MM.1S (cell line): Measurements from ENCODE around the gene SLC18A3.

Experiments used
- DNase-seq: peaks from one replicate; pipeline ENCODE4 v3.0.0-alpha.2; 2015
- H2AFZ ChIP-seq: fragments of 300-600 bp; sonication (generic); 2 replicates; pipeline ENCODE4 v1.6.0; 2016; ENCODE audit warnings: antibody characterized with exemption, low read length
- H3F3A ChIP-seq: fragments of 300-600 bp; sonication (generic); 2 replicates; pipeline ENCODE4 v1.6.1; 2016; ENCODE audit warnings: mild to moderate bottlenecking, antibody characterized with exemption, low read length, moderate library complexity, mixed read lengths; ENCODE audit not compliant: insufficient read depth
- H3K27ac ChIP-seq: fragments of 300-600 bp; sonication (generic); 2 replicates; pipeline ENCODE4 v1.5.1; 2016; ENCODE audit warnings: mild to moderate bottlenecking, low read length
- H3K27me3 ChIP-seq: fragments of 300-600 bp; sonication (generic); replicated peaks from 2 replicates; pipeline ENCODE4 v1.6.0; 2016; ENCODE audit warnings: low read length; ENCODE audit not compliant: insufficient read depth
- H3K36me3 ChIP-seq: fragments of 300-600 bp; sonication (generic); replicated peaks from 2 replicates; pipeline ENCODE4 v1.6.1; 2016; ENCODE audit warnings: mild to moderate bottlenecking, low read length, mixed read lengths; ENCODE audit not compliant: insufficient read depth
- H3K4me1 ChIP-seq: fragments of 300-600 bp; sonication (generic); 2 replicates; pipeline ENCODE4 v1.6.1; 2016; ENCODE audit warnings: low read length, mixed read lengths
- H3K4me2 ChIP-seq: fragments of 300-600 bp; sonication (generic); 2 replicates; pipeline ENCODE4 v1.6.0; 2016; ENCODE audit warnings: low read depth, low read length
- H3K4me3 ChIP-seq: fragments of 300-600 bp; sonication (generic); 2 replicates; pipeline ENCODE4 v1.5.1; 2016; ENCODE audit warnings: low read length, mixed read lengths
- H3K79me2 ChIP-seq: fragments of 300-600 bp; sonication (generic); 2 replicates; pipeline ENCODE4 v1.6.1; 2016; ENCODE audit warnings: mixed run types, low read length, mixed read lengths
- H3K9ac ChIP-seq: fragments of 300-600 bp; sonication (generic); 2 replicates; pipeline ENCODE4 v1.6.1; 2016; ENCODE audit warnings: low read length, mixed read lengths
- H3K9me2 ChIP-seq: fragments of 300-600 bp; sonication (generic); replicated peaks from 2 replicates; pipeline ENCODE4 v1.6.1; 2016; ENCODE audit warnings: mild to moderate bottlenecking, low read length, mixed read lengths; ENCODE audit not compliant: insufficient read depth
- H3K9me3 ChIP-seq: fragments of 300-600 bp; sonication (generic); replicated peaks from 2 replicates; pipeline ENCODE4 v1.6.1; 2016; ENCODE audit warnings: mild to moderate bottlenecking, low read length, mixed read lengths; ENCODE audit not compliant: insufficient read depth
- H4K20me1 ChIP-seq: fragments of 300-600 bp; sonication (generic); 2 replicates; pipeline ENCODE4 v1.6.1; 2016; ENCODE audit warnings: mild to moderate bottlenecking, low read length, moderate library complexity, mixed read lengths; ENCODE audit not compliant: insufficient read depth
- CTCF ChIP-seq: fragments of 300-600 bp; sonication (generic); IDR thresholded peaks from 2 replicates; pipeline ENCODE4 v1.5.1; 2016; ENCODE audit warnings: antibody characterized with exemption, low read length, mixed read lengths
- EZH2 ChIP-seq: fragments of 300-600 bp; sonication (generic); optimal IDR thresholded peaks from 2 replicates; pipeline ENCODE3; 2017; ENCODE audit warnings: low read depth, mild to moderate bottlenecking, antibody characterized with exemption, low read length, mixed read lengths
- EZH2phosphoT487 ChIP-seq: fragments of 300-600 bp; sonication (generic); IDR thresholded peaks from 2 replicates; pipeline ENCODE4 v1.6.1; 2018; ENCODE audit warnings: antibody characterized with exemption, low read length

SLC18A3 gene

DNA sequence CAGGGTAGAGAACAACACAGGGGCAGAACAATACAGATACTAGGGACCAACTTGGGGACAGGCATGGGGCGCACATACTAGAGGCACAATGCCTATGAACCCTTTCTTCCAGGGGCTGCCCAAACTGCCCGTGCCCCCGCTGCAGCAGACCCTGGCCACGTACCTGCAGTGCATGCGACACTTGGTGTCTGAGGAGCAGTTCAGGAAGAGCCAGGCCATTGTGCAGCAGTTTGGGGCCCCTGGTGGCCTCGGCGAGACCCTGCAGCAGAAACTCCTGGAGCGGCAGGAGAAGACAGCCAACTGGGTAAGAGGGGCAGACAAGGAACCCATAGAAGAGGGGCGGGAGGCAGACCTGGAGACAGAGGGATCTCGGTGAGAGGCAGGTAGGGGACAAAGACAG is 9.5 kb downstream of the SLC18A3 start:
- Histone ChIP-seq H4K20me1 (no peaks in the 10 kb centered on the region), H3K27me3 (peaks cover 28% of the 10 kb centered on the region)
- TF ChIP-seq CTCF (no peak), EZH2phosphoT487 (no peak), EZH2 (no peak)

DNA sequence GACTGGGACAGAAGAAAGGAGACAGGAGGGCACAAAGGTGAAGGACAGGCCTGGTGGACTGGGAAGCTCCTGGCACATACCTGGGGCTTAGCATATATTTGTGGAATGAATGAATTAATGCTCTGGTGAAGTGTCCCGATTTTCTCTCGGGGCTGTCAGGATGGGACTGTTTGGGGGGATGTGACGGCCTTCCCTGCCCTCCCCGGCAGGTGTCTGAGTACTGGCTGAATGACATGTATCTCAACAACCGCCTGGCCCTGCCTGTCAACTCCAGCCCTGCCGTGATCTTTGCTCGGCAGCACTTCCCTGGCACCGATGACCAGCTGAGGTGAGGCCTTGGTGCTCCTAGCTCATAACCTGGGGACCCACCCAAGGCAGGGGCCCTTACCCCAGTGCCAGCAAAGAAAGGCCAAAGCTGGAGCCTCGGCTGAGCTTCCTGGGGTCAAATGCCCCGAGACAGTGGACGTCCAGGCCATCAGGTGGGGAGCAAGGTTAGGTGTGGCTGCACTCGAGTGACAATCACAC is 10.2 kb downstream of the SLC18A3 start:
- Histone ChIP-seq H3K79me2 (no peaks in the 10 kb centered on the region), H3K9me2 (no peaks in the 10 kb centered on the region), H3K36me3 (no peaks in the 10 kb centered on the region), H3K9me3 (no peaks in the 10 kb centered on the region), H3F3A (no peaks in the 10 kb centered on the region), H3K9ac (no peak overlapping the region), H3K27me3 (peaks cover 25% of the 10 kb centered on the region), H3K27ac (no peak overlapping the region), H3K4me1 (no peaks in the 10 kb centered on the region), H3K4me3 (no peak overlapping the region), H2AFZ (no peak overlapping the region), H3K4me2 (no peak overlapping the region), H4K20me1 (no peaks in the 10 kb centered on the region)
- DNase-seq = no peak
- TF ChIP-seq EZH2 (no peak), CTCF (no peak), EZH2phosphoT487 (no peak)

More for the DNA sequence above, 9.5 kb downstream of the SLC18A3 start:
- Histone ChIP-seq H3K79me2 (no peaks in the 10 kb centered on the region), H3K27ac (no peak overlapping the region), H2AFZ (no peak overlapping the region), H3K4me1 (no peaks in the 10 kb centered on the region), H3K9me3 (no peaks in the 10 kb centered on the region), H3K4me3 (no peak overlapping the region), H3K9ac (no peak overlapping the region), H3K36me3 (no peaks in the 10 kb centered on the region), H3K4me2 (no peak overlapping the region), H3K9me2 (no peaks in the 10 kb centered on the region), H3F3A (no peaks in the 10 kb centered on the region)
- no peak for DNase-seq

DNA sequence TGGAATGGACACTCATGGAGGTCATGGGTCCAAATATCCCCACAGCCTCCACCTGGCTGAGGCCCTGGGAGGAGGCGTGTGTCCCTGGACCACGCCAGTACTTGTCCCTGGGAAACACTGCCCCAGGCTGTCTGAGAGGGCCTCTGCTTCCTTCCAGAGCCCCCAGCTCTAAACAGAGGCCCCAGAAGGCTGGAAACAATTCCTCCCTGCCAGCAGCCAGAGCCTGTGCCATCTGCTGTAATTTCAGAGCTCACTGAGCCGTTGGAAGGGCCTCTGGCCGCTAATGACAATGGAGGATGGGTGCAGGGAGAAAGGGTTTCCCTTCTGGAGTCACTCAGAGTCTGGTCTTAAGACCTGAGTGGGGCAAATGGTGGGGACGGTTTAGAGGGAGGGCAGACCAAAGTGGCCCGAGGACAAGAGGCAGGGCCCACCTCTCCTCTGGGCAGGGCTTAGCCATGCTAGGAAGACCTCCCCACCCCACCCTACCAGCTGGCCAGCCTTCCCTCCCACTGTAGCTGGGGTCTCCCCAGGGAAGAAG is 10.8 kb downstream of the SLC18A3 start:
- H3K36me3 ChIP-seq = no peaks in the 10 kb centered on the region
- no peak for DNase-seq
- TF ChIP-seq CTCF (no peak), EZH2phosphoT487 (no peak), EZH2 (no peak)
- no peaks in the 10 kb centered on the region for H3F3A ChIP-seq
- H3K4me3 ChIP-seq = no peak overlapping the region
- H3K4me1 ChIP-seq = no peaks in the 10 kb centered on the region
- no peaks in the 10 kb centered on the region for H4K20me1 ChIP-seq
- no peak overlapping the region for H3K9ac ChIP-seq
- no peak overlapping the region for H3K4me2 ChIP-seq
- H3K9me2 ChIP-seq = no peaks in the 10 kb centered on the region
- no peaks in the 10 kb centered on the region for H3K9me3 ChIP-seq
- no peaks in the 10 kb centered on the region for H3K79me2 ChIP-seq
- peaks cover 25% of the 10 kb centered on the region for H3K27me3 ChIP-seq
- no peak overlapping the region for H2AFZ ChIP-seq
- H3K27ac ChIP-seq = no peak overlapping the region
